GM19240 (cell line): ENCODE data around the gene GATB.

Experiments
- DNase-seq: peaks from one replicate; pipeline ENCODE4 v3.0.0; 2011; ENCODE audit warnings: low spot score; ENCODE audit not compliant: insufficient read length

The GATB gene

GRCh38 chr4:151760712-151761661 lies at the start of gene GATB:
GATB (minus strand) TSS chr4:151761007; CDS start chr4:151760982, 25 bp downstream.
- DNase-seq = peak; percentile 94

DNA sequence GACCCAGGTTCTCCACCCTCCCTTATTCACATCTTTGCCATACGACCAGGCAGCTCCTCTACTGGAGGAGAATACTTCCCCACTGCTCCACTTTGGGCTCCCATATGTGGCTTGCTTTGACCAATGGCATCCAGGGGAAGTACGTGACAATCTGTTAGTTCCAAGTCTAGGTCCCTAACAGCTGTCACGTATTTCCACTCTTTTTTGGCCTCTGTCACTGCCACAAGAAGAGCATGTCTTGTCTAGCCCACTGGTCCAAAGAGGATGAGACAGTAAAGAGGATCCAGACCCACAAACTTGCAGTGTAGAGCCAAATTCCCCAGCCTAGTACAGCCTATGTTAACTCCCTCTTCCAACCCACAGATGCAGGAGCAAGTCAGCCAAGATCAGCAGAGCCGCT lies 49.7 kb upstream of the GATB start:
- DNase-seq = no peak

- DNase-seq = no peak
These were observed 48.9 kb upstream of the GATB start for GRCh38 chr4:151809716-151810115.

- DNase-seq = no peak
These were observed 47.7 kb upstream of the GATB start for GRCh38 chr4:151808542-151808941.

- DNase-seq = no peak
These were observed 47.3 kb upstream of the GATB start for GRCh38 chr4:151808120-151808529.

DNA sequence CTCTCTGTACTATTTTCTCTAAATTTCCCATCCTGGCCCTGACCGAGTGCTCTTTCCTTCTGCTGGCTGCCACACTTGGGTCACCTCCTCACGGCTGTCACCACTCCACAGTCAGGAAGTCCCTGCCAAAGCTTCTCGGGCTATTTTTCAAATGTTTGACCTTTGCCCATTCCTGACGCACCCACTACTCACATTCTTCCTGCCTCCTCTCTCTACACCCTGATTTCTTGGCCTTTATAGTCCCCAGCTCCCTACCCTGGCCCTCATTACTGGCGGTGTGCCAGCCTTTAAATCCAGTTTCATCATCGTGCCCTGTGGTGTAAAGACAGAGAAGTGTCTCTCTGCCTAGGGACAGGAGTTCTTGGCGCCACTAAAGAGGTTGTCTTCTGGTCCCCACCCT lies 46.4 kb upstream of the GATB start:
- DNase-seq = no peak

DNA sequence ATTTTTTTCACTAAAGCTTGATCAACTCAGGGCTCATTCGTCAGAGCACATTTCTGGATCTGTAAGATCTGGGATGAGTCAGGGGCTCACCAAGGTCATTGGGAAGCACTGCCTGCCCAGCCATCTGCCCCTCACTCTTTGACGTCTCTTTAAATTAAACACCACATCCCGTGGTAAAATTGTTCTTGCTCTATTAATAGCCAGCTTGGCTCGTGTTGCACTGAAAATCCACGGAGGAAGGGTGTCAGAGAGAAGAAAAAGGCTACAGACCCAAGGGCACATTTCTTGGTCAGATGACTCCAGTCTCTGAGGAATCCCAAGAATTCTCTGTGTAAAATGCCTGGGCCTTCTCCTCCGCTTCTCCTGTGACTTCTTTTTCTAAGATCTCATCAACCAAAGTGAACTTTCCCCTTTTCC lies 45.7 kb upstream of the GATB start:
- DNase-seq = no peak

GRCh38 chr4:151804821-151805220 lies 44.0 kb upstream of the GATB start:
- DNase-seq = no peak

DNA sequence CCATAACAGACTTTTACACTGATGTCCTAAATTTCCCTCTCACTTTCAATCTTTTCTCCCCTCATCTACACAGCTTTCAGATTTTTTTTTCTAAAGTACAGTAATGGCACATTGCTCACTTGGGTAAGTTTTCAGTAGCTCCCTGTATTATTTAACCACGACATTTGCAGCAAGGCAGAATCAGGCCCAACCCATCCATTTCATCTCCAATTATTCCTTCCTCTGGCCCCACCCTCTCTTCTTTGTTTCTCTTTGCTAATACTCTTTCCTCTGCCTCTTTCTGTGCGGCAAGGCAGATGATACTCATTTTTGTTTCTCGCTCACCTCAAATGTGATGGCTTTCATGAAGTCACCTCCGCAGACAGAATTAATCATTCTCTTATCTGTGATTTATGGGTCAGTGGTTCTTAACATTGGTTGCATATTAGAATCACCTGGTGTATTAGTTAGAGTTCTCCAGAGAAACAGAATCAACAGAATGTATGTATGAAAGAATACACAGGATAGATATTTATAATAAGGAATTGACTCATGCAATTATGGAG lies 43.4 kb upstream of the GATB start:
- no peak for DNase-seq

DNA sequence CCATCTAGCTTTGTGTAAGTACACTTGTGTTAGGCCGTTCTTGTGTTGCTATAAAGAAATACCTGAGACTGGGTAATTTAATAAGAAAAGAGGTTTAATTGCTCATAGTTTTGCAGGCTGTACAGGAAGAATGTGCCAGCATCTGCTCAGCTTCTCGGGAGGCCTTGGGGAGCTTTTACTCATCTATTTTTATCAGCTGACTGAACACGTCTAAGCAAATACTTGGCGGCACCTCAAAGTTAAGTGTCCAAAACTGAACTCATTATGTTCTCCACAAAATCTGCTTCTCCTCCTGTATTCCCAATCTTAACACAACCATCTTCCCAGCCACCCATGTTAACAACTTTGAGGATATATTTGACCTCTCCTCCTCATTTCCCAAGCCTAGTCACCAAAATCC lies 42.4 kb upstream of the GATB start:
- DNase-seq = no peak

DNA sequence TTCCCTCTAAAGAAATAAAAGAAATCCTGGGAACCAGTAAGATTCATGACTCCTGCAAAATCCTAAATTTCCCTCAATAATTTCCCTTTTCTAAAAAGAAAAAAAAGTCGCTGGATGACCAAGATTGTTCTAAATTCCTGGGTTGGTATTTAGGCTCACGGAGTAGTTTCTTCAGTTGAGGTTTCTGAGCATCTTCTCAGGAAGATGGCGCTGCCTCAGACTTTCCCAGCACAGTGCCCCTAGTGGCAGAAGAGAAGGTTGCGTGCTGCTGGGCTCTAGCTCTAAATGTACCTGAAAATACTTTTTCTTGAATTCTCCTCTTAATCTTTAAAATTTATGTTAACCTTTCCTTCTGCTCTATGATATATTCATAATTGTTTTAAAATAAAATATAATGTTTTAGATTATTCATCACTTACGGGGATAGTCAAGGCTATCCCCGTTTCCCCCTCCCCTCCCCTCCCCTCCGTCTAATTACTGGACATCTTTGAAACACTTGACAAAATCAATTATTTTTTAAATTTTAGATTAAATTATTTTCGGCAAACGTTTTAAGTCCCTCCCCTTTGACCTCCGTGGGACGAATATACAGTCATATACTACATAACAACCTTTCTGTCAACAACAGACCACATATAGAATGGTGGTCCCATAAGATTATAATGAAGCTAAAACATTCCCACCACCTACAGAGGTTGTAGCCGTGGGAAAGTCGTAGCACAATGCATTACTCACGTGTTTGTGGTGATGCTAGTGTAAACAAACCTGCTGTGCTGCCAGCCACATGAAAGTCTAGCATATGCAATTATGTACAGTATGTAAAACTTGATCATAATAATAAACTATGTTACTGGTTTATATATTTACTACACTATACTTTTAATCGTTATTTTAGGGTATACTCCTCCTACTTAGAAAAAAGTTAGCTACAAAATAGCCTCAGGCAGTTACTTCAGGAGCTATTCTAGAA lies 41.0 kb upstream of the GATB start:
- peak; percentile 20 for DNase-seq

DNA sequence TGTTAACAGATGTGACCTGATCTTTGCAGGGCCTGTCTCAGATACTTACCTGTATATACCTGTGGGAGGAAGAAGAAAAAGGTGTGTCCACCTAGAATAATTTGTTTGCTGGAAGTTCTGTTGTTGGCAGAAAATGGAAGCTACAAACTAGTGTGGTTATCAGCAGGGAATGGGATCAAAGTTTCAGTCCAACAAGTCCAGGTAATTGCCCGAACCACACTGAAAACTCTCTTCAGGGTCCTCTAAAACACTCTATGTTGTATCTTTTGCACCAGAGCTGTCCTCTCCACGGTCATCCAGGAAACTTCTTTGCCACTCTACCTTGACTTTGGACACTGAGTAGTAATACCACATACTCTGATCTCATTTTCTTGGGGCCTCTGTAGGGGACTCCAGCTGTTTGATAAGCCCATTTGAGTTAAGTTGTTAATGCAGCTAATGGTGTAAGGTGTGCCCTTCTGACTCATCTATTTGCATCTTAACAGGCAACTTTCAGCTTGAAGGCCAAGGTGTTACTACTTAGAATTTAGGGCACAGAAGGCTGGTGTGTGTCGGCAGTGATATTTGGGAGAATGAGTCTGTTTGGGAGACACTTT lies 38.7 kb upstream of the GATB start:
- no peak for DNase-seq

DNA sequence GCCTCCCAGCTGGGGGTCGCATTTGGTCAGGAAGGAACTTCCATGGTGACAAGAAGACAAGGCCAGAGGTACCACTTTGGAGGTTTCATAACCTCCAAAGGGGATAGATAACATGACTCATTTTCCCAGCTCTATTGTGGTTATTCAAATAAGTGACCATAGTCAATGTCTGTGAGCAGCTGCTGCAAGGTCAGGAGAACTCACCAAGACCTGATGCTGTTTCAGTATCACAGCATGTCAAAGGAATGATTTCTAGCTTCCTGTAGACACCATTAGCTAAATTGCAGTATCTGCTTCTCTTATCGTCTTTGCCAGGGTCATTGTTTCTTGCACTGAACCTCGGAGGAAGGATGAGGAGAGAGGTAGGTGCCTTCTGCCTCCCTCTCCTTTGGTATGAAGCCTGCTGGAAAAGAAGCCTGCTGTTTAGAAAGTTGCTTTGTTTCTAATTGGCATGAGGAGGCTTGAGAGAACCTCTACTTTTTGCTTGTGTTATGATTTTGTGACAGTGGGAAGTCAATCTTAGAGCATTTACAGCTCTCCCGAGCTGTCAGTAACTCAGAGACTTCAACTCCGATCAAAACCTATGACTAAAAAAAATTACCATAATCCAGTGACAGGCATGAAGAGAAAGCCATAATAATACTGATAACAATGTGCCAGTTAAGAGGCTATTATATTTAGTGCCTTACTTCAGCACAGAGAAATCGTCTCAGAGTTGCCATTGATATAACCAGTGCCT lies 38.0 kb upstream of the GATB start:
- DNase-seq = peak; percentile 33

DNA sequence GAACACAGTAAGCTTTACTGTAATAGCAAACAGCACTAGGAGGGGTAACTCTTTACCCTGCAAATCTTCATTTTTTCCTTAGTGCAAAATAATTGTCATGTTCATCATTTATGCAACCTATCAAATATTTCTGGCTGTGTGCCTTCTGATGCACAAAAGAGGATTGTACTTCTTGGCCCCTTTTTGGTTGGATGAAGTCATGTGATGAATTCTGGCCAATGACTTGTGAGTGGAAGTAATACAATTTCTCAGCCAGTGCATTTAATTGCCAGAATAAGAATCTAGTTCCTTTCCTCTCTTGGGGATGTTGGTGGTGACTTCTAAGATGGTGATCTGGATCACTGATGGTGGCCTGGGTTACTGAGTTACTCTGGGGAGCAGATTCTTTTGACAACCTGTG lies 37.0 kb upstream of the GATB start:
- DNase-seq = no peak

DNA sequence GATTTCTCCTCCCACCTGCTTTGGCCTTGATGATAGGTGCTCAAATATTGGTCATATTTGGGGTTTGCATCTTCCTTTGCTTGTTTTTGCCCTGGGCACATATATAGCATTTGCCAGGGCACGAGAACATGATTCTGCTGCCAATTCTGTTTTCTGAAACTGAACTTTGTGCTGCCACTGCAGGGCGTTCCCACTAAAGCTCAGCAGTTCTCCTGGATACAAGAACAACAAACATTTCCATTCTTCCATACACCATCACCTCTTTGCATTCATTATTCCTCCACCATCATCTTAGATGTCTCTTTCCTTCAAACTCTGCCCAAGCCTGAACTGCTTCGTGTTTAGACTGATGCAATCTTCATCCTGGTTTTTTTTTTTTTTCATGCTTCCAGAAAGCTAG lies 36.3 kb upstream of the GATB start:
- no peak for DNase-seq

GRCh38 chr4:151796106-151796505 lies 35.3 kb upstream of the GATB start:
- no peak for DNase-seq

GRCh38 chr4:151792995-151793394 lies 32.2 kb upstream of the GATB start:
- no peak for DNase-seq

GRCh38 chr4:151792530-151792929 lies 31.7 kb upstream of the GATB start:
- no peak for DNase-seq

DNA sequence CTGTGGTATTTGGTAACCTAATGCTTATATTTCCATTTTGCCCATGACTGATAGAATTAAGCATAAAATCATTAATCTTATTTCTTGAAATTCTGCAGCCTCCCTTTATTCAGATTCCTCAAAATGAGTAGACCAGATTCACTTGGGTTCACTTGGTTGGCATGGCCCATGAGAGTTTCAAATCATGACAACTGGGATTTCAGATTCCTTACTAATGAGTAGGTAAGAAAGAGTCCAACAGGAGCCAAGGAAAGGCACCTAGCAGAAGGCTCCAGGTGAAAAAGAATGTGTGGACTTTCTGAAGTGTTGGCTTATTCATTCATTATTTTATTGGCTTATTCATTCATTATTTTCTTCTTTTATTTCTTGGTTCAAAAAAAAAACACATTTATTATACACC lies 27.2 kb upstream of the GATB start:
- DNase-seq = no peak

GRCh38 chr4:151786158-151786495 lies 25.3 kb upstream of the GATB start:
- no peak for DNase-seq
